ENCODE data around the gene THADA.
"Not testable (repeated sequence)": the region's sequence is repeated elsewhere in the genome, so short reads cannot be mapped to it uniquely, and the experiment has no call there.

DNA sequence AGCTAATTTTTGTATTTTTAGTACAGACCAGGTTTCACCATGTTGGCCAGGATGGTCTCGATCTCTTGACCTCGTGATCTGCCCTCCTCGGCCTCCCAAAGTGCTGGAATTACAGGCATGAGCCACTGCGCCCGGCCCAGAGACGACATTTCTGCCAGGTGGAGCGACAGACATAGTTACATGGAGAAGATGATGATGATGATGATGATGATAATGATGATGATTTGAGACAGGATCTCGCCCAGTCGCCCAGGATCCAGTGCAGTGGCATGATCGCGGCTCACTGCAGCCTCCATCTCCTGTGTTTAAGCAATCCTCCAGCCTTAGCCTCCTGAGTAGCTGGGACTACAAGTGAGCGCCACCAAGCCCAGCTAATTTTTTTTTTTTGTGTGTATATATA is 40.3 kb upstream of the THADA start:
- TF ChIP-seq, protein P1, sequence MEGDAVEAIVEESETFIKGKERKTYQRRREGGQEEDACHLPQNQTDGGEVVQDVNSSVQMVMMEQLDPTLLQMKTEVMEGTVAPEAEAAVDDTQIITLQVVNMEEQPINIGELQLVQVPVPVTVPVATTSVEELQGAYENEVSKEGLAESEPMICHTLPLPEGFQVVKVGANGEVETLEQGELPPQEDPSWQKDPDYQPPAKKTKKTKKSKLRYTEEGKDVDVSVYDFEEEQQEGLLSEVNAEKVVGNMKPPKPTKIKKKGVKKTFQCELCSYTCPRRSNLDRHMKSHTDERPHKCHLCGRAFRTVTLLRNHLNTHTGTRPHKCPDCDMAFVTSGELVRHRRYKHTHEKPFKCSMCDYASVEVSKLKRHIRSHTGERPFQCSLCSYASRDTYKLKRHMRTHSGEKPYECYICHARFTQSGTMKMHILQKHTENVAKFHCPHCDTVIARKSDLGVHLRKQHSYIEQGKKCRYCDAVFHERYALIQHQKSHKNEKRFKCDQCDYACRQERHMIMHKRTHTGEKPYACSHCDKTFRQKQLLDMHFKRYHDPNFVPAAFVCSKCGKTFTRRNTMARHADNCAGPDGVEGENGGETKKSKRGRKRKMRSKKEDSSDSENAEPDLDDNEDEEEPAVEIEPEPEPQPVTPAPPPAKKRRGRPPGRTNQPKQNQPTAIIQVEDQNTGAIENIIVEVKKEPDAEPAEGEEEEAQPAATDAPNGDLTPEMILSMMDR (IDR thresholded peaks at IDR 0.05; ENCODE audit: low read depth, low read length, poor library complexity, severe bottlenecking), result not testable (repeated sequence)
- not testable (repeated sequence) for TF ChIP-seq EZH2phosphoT487 (IDR thresholded peaks at IDR 0.05; ENCODE audit: borderline replicate concordance, low read length)

All from DOHH2 (cell line).